PC-3 (cell line): ENCODE measurements around the gene SLC38A3. TPM values are rescaled to one million over a fixed set of nuclear protein-coding genes. Genes with fewer than 3 reads are reported as not detected.

Experiments used
- ATAC-seq: fragments of 200-7000 bp; cut with Tn5 transposase; 2 replicates; pipeline ENCODE4 v1.9.1; 2020; ENCODE audit warnings: mild to moderate bottlenecking, moderate library complexity
- BruUV-seq: library from RNA; stranded (reverse); fragments of 400-500 nt; replicated peaks from 2 replicates; lab custom pipeline; 2021; lab: Mats Ljungman, UMichigan
- CTCF ChIA-PET: fragments of 300-600 bp; sonication (Branson Sonifier 250); formaldehyde crosslinking; loops from one replicate; lab custom pipeline; 2022; ENCODE audit warnings: antibody characterized with exemption; lab: Charles Lee
- POLR2A ChIA-PET: fragments of 300-600 bp; sonication (Branson Sonifier 250); formaldehyde crosslinking; loops from one replicate; lab custom pipeline; 2022; ENCODE audit warnings: antibody characterized with exemption; ENCODE audit not compliant: unreplicated experiment; lab: Charles Lee
- DNase-seq: peaks from one replicate; pipeline ENCODE4 v3.0.0-alpha.2; 2015
- H2AFZ ChIP-seq: fragments of 300-600 bp; sonication (generic); 2 replicates; pipeline ENCODE4 v1.6.0; 2016; ENCODE audit warnings: antibody characterized with exemption, low read length
- H3F3A ChIP-seq: fragments of 300-600 bp; sonication (generic); one replicate; pipeline ENCODE4 v1.6.0; 2017; ENCODE audit warnings: antibody characterized with exemption, low read length, control low read depth, mild to moderate bottlenecking; ENCODE audit not compliant: unreplicated experiment
- H3K27ac ChIP-seq: fragments of 300-600 bp; sonication (generic); 2 replicates; pipeline ENCODE4 v1.5.1; 2016; ENCODE audit warnings: mild to moderate bottlenecking, low read length
- H3K27me3 ChIP-seq: fragments of 300-600 bp; sonication (generic); 2 replicates; pipeline ENCODE4 v1.6.1; 2016; ENCODE audit warnings: low read length, mixed read lengths
- H3K36me3 ChIP-seq: fragments of 300-600 bp; sonication (generic); 2 replicates; pipeline ENCODE4 v1.6.1; 2016; ENCODE audit warnings: low read depth, mixed run types, low read length, mixed read lengths
- H3K4me1 ChIP-seq: fragments of 300-600 bp; sonication (generic); 2 replicates; pipeline ENCODE4 v1.5.1; 2016; ENCODE audit warnings: low read length; ENCODE audit not compliant: insufficient read depth
- H3K4me2 ChIP-seq: fragments of 300-600 bp; sonication (generic); 2 replicates; pipeline ENCODE4 v1.6.0; 2016; ENCODE audit warnings: low read length
- H3K4me3 ChIP-seq: fragments of 300-600 bp; sonication (generic); 2 replicates; pipeline ENCODE4 v1.5.1; 2016; ENCODE audit warnings: mild to moderate bottlenecking, low read length, mixed read lengths
- H3K79me2 ChIP-seq: fragments of 300-600 bp; sonication (generic); 2 replicates; pipeline ENCODE4 v1.6.1; 2017; ENCODE audit warnings: low read length, mixed read lengths
- H3K9ac ChIP-seq: fragments of 300-600 bp; sonication (generic); 2 replicates; pipeline ENCODE4 v1.6.0; 2016; ENCODE audit warnings: mild to moderate bottlenecking, low read length
- H3K9me2 ChIP-seq: fragments of 300-600 bp; sonication (generic); replicated peaks from 2 replicates; pipeline ENCODE4 v1.6.1; 2016; ENCODE audit warnings: mixed run types, low read length, mixed read lengths
- H3K9me3 ChIP-seq: fragments of 300-600 bp; sonication (generic); 2 replicates; pipeline ENCODE4 v1.6.1; 2016; ENCODE audit warnings: low read length, mixed read lengths
- H4K20me1 ChIP-seq: fragments of 300-600 bp; sonication (generic); 2 replicates; pipeline ENCODE4 v1.6.1; 2016; ENCODE audit warnings: low read length, mixed read lengths
- CTCF ChIP-seq: fragments of 300-600 bp; sonication (generic); conservative IDR thresholded peaks from 2 replicates; pipeline ENCODE4 v1.5.1; 2017; ENCODE audit warnings: antibody characterized with exemption, low read depth, mild to moderate bottlenecking, low read length
- EZH2 ChIP-seq: fragments of 300-600 bp; sonication (generic); IDR thresholded peaks from one replicate; pipeline ENCODE4 v1.6.1; 2017; ENCODE audit warnings: antibody characterized with exemption, mild to moderate bottlenecking, low read length; ENCODE audit not compliant: unreplicated experiment
- EZH2phosphoT487 ChIP-seq: fragments of 300-600 bp; sonication (generic); IDR thresholded peaks from 2 replicates; pipeline ENCODE4 v1.6.1; 2018; ENCODE audit warnings: mild to moderate bottlenecking, antibody characterized with exemption, low read length, borderline replicate concordance
- intact Hi-C: fragments of 100-400 bp; cut with micrococcal nuclease; formaldehyde crosslinking; loops from 2 replicates; pipeline ENCODE4 v1.9.0; 2023
- total RNA-seq: library from RNA; depleted of rRNA; stranded (reverse); fragments of >200 nt; gene quantifications from 2 replicates; pipeline ENCODE4 v1.2.3, GENCODE V29; 2014

Gene SLC38A3
- total RNA-seq, 1 experiment from 2014 or later = 3.3 TPM

GRCh38 chr3:50171540-50172301 lies 33.4 kb upstream of the SLC38A3 start:
- Histone ChIP-seq H3F3A (no peaks in the 10 kb centered on the region), H3K9ac (peak overlapping the region; percentile 87), H3K27me3 (no peaks in the 10 kb centered on the region), H3K36me3 (no peaks in the 10 kb centered on the region), H3K9me2 (no peaks in the 10 kb centered on the region), H3K4me3 (no peak overlapping the region), H3K4me2 (0 out of 2 replicates have a peak overlapping the region, but pooled peaks have one; percentile 56), H3K9me3 (no peaks in the 10 kb centered on the region), H3K79me2 (peaks cover 44% of the 10 kb centered on the region), H2AFZ (no peak overlapping the region), H3K4me1 (peaks cover 55% of the 10 kb centered on the region), H3K27ac (peak overlapping the region; percentile 96), H4K20me1 (no peaks in the 10 kb centered on the region)
- POLR2A ChIA-PET = no interaction called here
- ATAC-seq = no peak
- CTCF ChIA-PET = no interaction called here
- TF ChIP-seq EZH2phosphoT487 (no peak), EZH2 (no peak), CTCF (no peak)
- intact Hi-C loops = loop anchor here (5.0 kb wide), 1 partner anchor 49 kb away; no protein-coding TSS in a partner anchor
- BruUV-seq = no TSS peak
- DNase-seq = no peak

- Histone ChIP-seq H3K9me2 (no peaks in the 10 kb centered on the region), H3K4me1 (peaks cover 46% of the 10 kb centered on the region), H4K20me1 (no peaks in the 10 kb centered on the region), H3K36me3 (no peaks in the 10 kb centered on the region), H3K9me3 (no peaks in the 10 kb centered on the region), H3K4me2 (no peak overlapping the region), H3K27me3 (no peaks in the 10 kb centered on the region), H3K9ac (no peak overlapping the region), H3K4me3 (no peak overlapping the region), H3K27ac (peak overlapping the region; percentile 96), H3K79me2 (peaks cover 38% of the 10 kb centered on the region), H2AFZ (no peak overlapping the region), H3F3A (no peaks in the 10 kb centered on the region)
- intact Hi-C loops = loop anchor here (5.0 kb wide), 1 partner anchor 50 kb away; no protein-coding TSS in a partner anchor
- ATAC-seq (no peak), DNase-seq (no peak)
- ChIA-PET POLR2A (no interaction called here), CTCF (no interaction called here)
- BruUV-seq = no TSS peak
- TF ChIP-seq CTCF (no peak), EZH2 (no peak), EZH2phosphoT487 (no peak)
Observed at GRCh38 chr3:50172626-50173220, 32.3 kb upstream of the SLC38A3 start.
